Glomerular endothelial cell (primary cell): ENCODE measurements around the gene MUSTN1. TPM values are rescaled to one million over a fixed set of nuclear protein-coding genes. Genes with fewer than 3 reads are reported as not detected.

Experiments
- DNase-seq: peaks from one replicate; pipeline ENCODE4 v3.0.0-alpha.2; 2011; ENCODE audit warnings: low read depth, low spot score; ENCODE audit errors: extremely low read depth
- total RNA-seq: library from RNA; depleted of rRNA; stranded (reverse); fragments of >200 nt; gene quantifications from 2 replicates; pipeline ENCODE4 v1.2.3, GENCODE V29; 2015

Gene MUSTN1
- total RNA-seq, 1 donor from 2014 or later, result 2.7 TPM

DNA sequence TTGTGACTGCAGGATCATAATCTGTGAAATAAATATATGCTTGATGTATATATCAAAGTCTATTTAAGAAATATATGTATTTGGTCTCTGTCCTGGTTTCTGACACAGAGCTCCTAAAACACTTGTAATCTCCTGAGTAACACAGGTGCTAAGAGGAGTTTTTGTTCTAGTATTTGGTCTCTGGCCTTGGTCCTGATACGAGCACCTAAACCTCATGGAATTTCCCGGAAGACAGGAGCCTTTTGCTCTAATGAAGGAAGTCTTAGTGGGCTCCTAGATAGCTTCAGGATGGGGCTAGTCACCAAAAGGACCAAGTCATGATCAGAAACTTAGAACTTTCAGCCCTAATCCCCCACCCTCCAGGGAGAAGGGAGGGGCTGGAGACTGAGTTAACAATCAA lies 19.2 kb upstream of the MUSTN1 start:
- no peak for DNase-seq

DNA sequence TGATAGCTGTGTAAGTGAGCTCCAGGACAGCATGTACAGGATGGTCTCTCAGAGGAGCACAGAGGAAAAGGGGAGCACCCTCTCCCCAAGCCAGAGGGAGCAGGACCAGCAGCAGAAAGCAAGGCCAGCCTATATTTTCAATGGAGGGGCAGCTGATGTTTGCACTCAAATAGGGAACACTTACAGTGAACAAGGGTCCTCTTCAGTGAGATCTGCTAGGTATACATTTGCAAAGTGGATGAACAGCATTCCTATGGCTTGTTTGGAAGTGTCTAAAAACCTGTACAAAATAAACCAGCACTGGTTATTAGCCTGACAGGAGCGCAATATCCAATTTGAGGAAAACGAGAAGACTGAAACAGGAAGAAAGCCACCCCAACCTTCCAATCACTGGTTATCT lies 17.6 kb upstream of the MUSTN1 start:
- DNase-seq, result no peak

DNA sequence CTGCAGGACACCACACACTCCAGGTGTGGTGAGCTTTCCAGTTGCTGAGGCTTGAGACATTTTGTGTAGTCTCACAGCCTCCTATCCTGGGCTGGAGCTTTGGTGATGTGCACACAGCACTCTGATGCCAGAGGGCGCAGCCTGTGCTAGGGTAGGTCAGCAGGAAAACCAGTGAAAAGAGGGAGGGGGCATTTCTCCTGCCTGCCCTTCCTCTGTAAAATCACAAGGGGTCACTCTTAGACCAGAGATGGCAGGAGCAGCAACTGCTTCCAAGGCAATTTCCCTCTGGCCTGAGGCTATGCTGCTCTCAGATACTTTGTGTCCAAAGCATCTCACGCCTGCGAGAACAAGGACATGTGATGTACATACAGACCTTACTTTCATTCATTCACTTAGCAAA lies 16.5 kb upstream of the MUSTN1 start:
- no peak for DNase-seq

DNA sequence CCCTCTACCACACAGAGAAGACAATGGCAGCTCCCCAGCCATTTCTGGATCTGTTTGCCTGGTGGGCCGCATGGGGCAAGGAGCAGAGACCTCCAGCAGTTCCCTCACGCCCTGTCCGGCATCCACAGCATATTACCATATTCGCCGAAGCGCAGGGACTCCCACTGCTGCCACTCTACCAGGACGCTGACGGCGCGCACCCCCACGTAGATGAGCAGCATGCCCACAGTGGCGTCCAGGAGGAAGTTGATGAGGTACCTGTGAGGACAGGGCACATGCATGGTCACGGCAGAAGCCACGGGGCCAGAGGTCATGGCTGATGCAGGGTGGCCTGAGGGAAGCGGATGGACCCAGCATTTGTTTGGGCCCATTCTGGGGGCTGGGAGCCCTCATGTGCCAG lies 14.8 kb upstream of the MUSTN1 start:
- DNase-seq, result no peak

DNA sequence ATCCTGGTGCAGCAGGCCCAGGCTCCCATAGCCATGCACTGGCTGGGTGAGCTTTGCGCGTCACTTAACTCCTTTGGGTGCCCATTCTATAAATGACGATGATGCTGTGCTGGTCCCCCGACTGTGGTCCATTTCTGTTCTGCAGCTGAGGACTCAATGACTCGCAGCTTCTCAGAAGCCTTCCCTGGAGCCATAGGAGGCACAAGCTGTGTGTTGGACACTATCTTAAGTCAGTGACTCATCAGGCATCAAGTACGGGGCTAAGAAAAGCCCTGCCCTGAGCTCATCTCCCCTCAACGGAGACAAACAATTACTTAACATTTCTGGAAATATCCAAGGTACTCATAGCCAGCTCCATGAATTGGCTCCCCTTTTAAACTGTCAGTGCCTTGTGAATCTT lies 13.8 kb upstream of the MUSTN1 start:
- no peak for DNase-seq

DNA sequence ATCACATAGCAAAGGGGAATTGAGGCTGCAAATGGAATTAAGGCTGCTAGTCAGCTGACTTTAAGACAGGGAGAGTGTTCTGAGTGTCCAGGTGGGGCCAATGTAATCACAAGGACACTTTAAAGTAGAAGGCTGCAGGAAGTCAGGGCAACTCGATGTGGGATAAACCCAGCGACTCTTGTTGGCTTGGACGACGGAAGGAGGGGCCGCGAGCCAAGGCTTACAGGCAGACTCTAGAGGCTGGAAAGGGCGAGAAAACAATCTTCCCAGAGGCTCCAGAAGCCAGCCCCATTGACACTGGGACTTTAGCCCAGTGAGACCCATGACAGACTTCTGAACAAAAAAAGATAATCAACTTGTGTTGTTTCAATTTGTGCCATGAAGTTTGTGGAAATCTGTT lies 12.9 kb upstream of the MUSTN1 start:
- no peak for DNase-seq

DNA sequence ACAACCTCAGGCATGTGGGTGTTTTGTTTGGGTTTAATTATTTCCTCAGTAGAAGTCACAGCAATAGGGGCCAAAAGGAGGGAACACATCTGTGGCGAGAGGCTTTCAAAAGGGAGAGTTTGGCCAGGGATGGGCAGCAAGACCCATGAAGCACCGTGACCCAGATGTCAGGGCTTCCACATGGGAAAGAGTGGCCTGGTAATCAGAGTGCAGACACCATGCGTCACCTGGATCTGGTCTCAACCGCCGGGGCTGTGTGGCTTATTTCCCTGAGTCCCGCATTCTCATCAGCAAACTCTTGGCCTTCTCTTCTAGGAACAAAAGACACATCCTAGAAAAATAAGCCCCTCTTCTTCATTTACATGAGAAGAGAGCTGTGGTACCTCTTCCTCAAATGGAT lies 12.4 kb upstream of the MUSTN1 start:
- no peak for DNase-seq

DNA sequence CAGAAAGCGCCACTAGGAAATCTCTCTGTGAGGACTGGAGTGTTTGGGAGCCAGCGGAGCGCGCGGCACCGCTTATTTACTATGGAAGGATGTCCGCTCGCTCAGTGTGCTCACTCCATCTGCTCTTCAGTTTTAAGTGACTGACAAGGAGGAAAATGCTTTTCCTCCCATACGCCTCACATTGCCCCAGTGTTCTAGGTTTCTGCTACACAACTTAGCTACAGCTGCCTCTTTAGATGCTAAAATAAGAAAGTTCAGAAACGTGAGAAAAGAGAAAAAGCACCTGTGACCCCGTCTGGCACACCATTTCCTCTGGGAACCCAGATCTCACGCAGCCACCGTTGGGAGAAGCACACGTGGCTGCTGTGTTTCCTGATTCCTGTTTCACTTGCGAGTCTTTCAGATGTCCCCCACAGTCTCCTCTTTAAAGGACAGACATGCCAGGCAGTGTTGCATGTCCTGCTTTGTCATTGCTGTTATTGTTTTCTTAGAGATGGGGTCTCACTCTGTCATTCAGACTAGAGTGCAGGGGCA lies 11.7 kb upstream of the MUSTN1 start:
- DNase-seq, result no peak

DNA sequence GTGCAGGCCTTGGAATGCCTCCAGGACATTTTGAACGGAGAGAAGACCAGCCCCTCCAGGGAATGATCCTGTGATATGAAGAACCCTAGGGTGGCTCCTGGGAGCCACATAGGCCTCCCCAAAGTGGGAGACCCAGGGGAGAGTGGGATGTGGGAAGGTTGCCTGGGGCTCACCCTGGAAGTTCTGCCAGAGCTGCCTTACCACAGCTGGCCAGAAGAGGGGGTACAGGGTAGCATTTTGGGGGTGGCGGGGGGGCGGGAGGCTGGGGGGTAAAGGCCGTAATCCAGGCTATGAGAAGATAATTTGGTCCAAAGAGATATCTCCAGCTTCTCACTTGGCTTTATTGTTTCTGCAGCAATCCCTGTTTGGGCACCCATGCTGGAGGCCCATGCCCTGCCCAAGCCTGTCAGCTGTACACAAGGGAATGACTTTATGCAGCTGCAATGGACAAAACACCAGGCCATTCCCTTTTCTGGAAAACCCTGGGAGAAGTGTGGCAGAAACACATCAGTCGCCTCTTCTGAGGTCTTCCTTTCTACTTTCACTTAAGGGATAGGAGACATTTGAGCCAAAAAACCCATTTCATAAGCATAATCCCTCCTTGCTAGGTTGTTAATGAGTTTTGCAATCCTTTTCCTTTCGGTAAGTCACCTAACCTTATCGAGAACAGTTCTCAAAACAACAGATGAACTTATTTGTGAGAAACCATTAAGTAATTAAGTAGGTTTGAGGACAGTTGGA lies 11.0 kb upstream of the MUSTN1 start:
- DNase-seq, result no peak

DNA sequence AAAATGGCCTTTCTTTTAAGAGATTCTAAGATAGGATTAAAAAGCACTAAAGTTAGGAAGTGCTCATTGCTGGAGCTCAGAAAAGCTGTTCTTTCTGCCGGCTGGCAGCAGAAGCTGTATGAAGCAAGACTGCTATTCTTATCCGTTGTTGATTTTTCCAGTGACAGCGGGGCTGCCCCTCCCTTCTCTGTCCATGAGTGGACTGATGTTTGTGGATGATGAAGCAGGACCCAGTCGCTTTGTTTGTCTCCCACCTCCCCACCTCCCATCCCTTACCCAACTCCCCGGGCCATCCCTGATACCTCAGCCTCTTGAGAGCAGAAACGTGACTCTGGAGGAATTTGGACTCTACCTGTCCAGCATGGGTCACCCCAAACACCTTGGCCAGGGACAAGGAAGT lies 10.3 kb upstream of the MUSTN1 start:
- DNase-seq, result no peak

DNA sequence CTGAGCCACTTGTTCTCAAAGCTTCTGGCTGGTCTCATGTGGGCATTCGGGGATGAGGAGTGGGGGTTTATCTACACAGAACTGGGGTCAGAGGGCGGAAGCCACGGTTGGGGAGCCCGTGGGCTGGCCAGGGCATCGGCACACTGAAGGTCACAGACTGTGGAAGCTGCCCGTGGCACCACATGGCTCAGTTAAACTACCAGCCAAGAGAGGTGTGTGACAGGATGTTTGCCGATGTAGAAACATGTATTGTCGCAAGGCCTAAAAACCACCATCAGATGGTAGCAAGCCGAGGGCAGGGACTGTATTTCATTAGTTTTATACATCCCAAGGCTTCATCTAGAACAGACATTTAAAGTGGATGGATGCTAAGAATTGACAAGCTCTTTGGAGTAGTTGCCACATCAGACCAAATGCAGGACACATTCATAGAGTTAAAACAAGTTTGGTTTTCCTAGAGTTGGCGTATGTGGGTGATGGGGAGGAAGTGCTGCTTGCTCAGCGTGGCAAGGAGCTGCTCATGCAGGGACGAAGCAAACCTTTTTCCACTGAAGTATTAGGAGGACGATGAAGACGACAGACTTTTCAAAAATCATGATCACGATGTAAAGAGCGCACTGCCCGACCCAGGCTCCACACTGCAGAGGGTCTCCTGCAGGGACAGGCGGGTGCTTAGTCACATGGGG lies 9.6 kb upstream of the MUSTN1 start:
- no peak for DNase-seq

DNA sequence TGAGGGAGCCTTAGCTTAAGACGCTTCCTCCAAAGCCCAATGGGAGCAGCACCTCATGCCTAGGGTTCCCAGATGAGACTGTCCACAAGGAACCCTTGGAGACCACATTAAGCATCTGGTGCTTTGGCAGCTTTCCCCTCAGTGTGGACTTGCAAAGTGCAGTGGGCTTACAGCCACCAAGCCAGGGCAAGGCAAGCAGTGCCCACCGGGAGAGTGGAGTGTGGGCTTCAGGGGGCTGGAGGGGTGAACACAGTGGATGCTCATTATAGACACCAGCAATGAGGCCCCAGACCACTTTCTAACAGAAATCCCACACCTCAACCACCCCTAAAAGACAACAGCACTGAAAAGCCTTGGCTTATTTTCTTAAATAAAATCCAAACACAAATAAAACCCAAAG lies 9.1 kb upstream of the MUSTN1 start:
- no peak for DNase-seq

DNA sequence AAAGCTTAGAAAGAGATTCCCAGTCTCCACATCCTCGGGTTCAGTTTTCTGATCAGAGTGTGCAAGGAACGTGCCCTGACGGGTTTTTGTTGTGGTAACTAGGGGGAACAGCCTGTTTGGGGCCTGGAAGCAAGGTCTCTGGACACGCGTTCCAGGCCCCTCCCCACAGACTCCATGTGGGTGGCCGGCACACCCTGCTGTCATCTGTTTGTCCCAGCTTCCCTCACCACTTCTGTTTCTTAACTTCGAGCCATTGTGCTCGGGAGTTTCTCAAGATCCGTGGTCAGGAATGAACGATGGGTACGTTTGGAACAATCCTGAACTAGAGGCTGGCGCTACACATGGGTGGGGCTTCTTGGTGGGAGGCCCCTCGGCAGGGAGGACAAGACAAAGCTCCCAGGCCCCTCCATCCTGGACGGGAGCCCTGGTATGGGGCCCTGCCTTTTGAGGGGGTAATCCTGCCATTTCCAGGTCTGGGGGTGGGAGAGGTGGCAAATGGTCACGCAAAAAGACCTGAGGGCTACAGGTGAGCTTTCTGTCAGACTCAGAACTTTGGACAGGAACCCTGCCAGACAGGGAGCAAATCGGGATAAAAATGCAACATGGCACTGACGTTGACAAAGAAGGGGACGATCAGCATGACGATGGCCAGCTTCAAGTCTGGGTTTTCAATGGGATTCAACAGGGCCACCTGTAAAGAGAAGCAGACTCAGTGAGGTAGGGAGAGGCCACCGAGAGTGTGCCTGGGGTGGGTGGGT lies 8.5 kb upstream of the MUSTN1 start:
- no peak for DNase-seq

DNA sequence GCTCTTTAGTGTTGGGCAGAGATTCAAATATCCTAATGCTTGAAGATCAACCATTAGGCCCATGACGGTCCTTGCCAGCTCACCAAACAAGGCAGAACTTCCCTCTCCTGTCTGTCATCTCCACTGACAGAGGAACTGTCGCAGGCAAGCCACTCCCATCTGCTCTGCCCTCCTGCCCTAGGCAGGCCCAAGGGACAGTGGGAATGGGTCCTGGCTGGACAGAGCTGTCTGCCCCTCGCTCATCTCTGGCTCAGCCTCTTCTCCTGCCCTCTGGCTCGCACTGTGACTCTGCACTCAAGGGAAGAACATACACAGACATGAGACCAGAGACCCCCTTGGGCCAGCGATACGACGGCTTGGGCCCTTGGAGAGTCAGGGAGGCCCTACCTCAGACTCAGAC lies 7.6 kb upstream of the MUSTN1 start:
- no peak for DNase-seq

DNA sequence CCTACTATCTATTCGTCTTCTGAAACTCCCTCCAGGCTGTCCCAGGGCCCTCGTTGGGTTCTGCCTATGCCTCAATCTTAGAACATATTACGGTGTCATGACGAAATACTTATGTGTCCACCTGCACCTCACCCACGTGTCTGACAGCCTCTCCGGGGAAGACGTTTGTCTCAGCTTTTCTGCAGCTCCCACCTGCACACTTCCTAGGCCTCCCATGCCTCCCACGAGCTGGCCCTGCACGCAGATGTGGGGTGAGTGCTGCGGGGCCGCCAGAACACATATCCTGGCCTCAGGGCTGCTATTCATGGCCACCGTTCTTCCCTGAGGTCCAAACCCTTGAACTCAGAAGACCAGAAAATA lies 7.1 kb upstream of the MUSTN1 start:
- DNase-seq, result no peak

DNA sequence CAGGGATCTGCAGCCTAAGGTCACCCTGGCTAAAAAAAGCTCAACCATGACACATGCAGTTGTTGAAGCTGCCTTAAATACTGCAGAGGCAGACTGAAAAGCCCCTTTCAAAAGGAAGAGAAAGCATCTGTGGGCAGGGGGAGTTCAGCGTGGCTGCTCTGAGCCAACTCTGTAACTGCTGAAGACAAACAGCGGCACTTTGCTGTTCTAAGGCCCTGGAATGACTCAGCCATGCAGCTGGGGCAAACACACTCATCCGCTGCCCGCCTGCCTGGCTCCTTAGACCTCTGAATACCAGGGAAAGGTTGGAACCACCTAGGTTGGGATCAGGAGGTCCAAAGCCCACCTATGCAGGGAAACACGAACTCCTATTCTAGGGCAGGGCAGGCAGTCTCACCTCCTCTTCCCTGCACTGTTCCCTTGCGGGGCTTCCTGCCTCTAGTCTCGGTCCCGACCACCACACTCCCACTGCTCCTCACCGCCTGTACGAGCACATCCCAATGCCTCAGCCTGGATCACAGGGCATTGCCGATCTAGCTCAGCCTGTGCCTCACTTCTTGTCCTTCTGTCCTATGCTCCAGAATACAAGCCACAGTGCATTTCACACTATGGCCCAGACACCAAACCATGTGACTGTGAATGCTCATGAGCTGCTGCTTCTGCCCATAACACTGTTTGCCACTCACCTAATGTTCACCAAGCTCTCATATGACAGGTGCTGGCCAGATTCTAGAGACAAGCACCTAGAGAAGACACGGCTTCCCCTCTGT lies 6.6 kb upstream of the MUSTN1 start:
- DNase-seq, result no peak

DNA sequence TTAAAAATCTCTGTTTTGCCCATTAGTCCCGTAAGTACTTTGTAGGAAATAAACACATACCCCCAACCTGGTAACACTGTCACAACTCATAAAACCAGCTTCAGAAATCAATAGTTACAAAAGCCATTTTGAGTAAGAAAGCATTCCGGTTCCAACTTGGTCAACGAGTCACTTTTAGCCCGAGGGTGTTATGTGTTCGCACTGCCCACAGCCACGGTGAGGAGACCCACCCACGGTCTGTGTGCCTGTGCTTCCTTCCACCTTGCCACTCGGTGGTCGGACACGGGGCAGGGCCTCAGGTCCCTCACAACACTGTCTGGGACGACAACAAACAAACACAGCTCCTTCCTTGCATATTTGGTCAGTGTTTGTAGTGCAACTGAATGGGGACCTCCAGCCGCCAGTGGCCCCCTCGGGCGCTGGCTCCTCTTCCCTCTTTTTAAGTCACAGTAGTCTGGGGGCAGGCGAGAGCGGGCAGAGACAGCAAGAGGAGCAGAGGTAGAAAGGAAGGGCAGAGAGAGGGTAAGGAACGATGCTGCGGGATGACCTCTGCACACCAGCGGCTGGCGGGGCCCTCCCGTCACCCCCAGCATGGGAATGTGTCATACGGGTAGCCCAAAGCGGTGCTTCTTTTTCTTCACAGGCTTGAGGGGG lies 5.2 kb upstream of the MUSTN1 start:
- DNase-seq, result no peak

DNA sequence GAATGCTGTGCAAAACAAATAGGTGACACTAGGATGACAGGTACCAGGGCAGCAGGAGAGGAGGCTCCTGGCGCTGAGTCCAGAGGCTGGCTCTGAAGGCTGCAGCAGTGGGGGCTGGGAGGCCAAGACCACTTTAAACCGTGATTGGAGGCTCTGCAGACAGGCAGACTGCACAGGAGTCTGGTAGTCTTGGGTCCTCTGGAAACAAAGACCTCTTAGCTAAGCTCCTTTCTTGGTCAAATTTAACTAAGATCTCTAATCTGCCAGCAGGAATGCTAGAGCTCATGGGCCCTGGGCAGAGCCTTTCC lies 4.4 kb upstream of the MUSTN1 start:
- DNase-seq, result no peak

DNA sequence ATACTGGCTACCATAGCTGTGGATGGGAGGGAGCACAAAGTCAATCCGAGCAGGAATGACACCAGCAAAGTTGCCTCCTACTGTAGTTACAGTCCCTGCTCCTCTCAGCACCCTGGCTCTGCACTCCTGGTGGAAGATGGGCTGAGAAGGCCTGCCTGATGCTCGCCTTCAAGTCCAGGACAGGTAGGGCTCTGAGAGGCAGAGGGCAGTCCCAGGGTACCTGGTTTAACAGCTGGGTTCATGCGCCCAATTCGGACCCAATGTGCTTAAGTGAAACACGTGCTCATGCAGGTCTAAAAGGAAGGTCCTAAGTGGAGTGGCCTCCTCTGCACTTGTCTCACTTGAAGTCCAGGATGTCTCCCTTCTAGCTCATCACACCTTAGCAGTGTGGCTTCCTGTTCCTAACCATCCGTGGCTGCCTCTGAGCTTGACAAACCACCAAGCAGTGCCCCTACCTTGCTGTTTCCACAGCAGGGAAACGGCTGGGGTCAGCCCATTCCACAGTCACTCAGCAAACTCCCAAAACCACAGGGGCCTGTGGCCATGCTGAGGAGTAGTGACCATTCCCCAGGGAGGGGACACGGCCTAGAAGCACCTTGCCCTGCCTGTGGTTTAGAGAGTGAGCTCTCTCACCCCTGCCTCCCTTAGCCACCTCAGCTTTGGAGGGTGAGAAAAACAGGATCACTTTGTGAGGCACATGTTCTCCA lies 3.9 kb upstream of the MUSTN1 start:
- DNase-seq, result no peak

DNA sequence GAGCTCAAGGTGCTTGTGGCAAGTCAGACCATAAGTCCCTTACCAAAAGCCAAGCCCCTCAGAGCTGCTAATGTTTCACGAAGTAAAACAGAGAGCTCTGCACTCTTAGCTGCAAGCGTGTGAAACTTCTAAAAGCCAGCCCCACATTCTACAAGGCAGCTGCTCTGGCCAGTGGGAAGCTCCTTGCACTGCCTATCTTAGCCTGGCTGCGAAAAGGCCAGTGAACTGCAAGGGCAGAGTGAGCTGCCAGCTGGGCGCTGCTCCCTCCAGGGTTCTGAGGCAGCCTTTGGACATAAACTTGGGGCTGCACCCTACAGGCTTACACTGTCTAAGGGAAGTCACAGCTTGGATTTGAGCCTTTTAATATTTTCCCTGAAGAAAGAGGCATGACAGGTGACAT lies 2.2 kb upstream of the MUSTN1 start:
- DNase-seq, result no peak
